NCI-H146 treated with DMSO at 0.1 percent for 48 hours (cell line): Measurements from ENCODE around the gene DNM3.

Experiments
- DNase-seq: peaks from one replicate; lab custom pipeline; 2025; ENCODE audit not compliant: unreplicated experiment; lab: John Stamatoyannopoulos, UW

Gene DNM3

GRCh38 chr1:171868217-171868803, 27.0 kb downstream of the DNM3 start:
- DNase-seq: no peak

- no peak for DNase-seq
These were observed 27.8 kb downstream of the DNM3 start for GRCh38 chr1:171869097-171869496.

- no peak for DNase-seq
These were observed 30.6 kb downstream of the DNM3 start for GRCh38 chr1:171871848-171872247.

- no peak for DNase-seq
These were observed 31.1 kb downstream of the DNM3 start for GRCh38 chr1:171872430-171872829.

- no peak for DNase-seq
These were observed 32.4 kb downstream of the DNM3 start for GRCh38 chr1:171873664-171874063.

GRCh38 chr1:171877701-171878100, 36.4 kb downstream of the DNM3 start:
- no peak for DNase-seq

- no peak for DNase-seq
These were observed 38.3 kb downstream of the DNM3 start for GRCh38 chr1:171879556-171879955.

- DNase-seq: no peak
These were observed 40.1 kb downstream of the DNM3 start for GRCh38 chr1:171881442-171881841.

- no peak for DNase-seq
These were observed 42.6 kb downstream of the DNM3 start for GRCh38 chr1:171883849-171884248.

GRCh38 chr1:171884475-171884874, 43.2 kb downstream of the DNM3 start:
- DNase-seq: no peak

- DNase-seq: no peak
These were observed 48.8 kb downstream of the DNM3 start for GRCh38 chr1:171890131-171890530.

- DNase-seq: no peak
These were observed 55.8 kb downstream of the DNM3 start for GRCh38 chr1:171896936-171897703.

GRCh38 chr1:171898941-171899340, 57.6 kb downstream of the DNM3 start:
- DNase-seq: peak; percentile 95

GRCh38 chr1:171899838-171900237, 58.5 kb downstream of the DNM3 start:
- DNase-seq: no peak

GRCh38 chr1:171901245-171901644, 59.9 kb downstream of the DNM3 start:
- no peak for DNase-seq

GRCh38 chr1:171902527-171902926, 61.2 kb downstream of the DNM3 start:
- no peak for DNase-seq

GRCh38 chr1:171904778-171905450, 63.6 kb downstream of the DNM3 start:
- DNase-seq: no peak

- DNase-seq: peak; percentile 33
These were observed 68.4 kb downstream of the DNM3 start for GRCh38 chr1:171909711-171910110.

GRCh38 chr1:171910786-171911185, 69.5 kb downstream of the DNM3 start:
- DNase-seq: no peak

- no peak for DNase-seq
These were observed 70.2 kb downstream of the DNM3 start for GRCh38 chr1:171911506-171911905.

GRCh38 chr1:171912509-171913175, 71.3 kb downstream of the DNM3 start:
- DNase-seq: no peak

- no peak for DNase-seq
These were observed 72.1 kb downstream of the DNM3 start for GRCh38 chr1:171913385-171913784.
